KMS-11 (cell line): Measurements from ENCODE around the gene SDK2.

Source experiments
- H2AFZ ChIP-seq: fragments of 200-600 bp; sonication (generic); 2 replicates; pipeline ENCODE4 v1.6.1; 2016; ENCODE audit warnings: antibody characterized with exemption, mixed run types, low read depth
- H3K27ac ChIP-seq: fragments of 200-600 bp; sonication (generic); 2 replicates; pipeline ENCODE4 v1.6.1; 2016; ENCODE audit warnings: mild to moderate bottlenecking, mixed run types
- H3K27me3 ChIP-seq: fragments of 200-600 bp; sonication (generic); 2 replicates; pipeline ENCODE4 v1.6.1; 2017; ENCODE audit warnings: mild to moderate bottlenecking, low read depth, mixed run types, moderate library complexity; ENCODE audit not compliant: insufficient read depth
- H3K36me3 ChIP-seq: fragments of 200-600 bp; sonication (generic); 2 replicates; pipeline ENCODE4 v1.6.1; 2017; ENCODE audit warnings: mild to moderate bottlenecking, mixed run types; ENCODE audit not compliant: insufficient read depth
- H3K4me1 ChIP-seq: fragments of 200-600 bp; sonication (generic); 2 replicates; pipeline ENCODE4 v1.6.1; 2016; ENCODE audit warnings: mild to moderate bottlenecking, low read depth, mixed run types; ENCODE audit not compliant: poor library complexity, severe bottlenecking
- H3K4me2 ChIP-seq: fragments of 200-600 bp; sonication (generic); 2 replicates; pipeline ENCODE4 v1.7.0; 2016; ENCODE audit warnings: mild to moderate bottlenecking, mixed run types
- H3K4me3 ChIP-seq: fragments of 200-600 bp; sonication (generic); IDR thresholded peaks from 2 replicates; pipeline ENCODE4 v1.6.1; 2017; ENCODE audit warnings: low read depth, low read length, mixed read lengths; ENCODE audit not compliant: insufficient read depth
- H3K79me2 ChIP-seq: fragments of 200-600 bp; sonication (generic); 2 replicates; pipeline ENCODE4 v1.6.1; 2016; ENCODE audit warnings: low read depth, mixed run types; ENCODE audit not compliant: insufficient read depth
- H3K9ac ChIP-seq: fragments of 200-600 bp; sonication (generic); 2 replicates; pipeline ENCODE4 v1.6.1; 2016; ENCODE audit warnings: mild to moderate bottlenecking, mixed run types
- H4K20me1 ChIP-seq: fragments of 200-600 bp; sonication (generic); 2 replicates; pipeline ENCODE4 v1.6.1; 2016; ENCODE audit warnings: mild to moderate bottlenecking, mixed run types; ENCODE audit not compliant: insufficient read depth
- CTCF ChIP-seq: fragments of 200-600 bp; sonication (generic); conservative IDR thresholded peaks from 2 replicates; pipeline ENCODE4 v1.6.1; 2017; ENCODE audit warnings: low read depth, mild to moderate bottlenecking, antibody characterized with exemption, low read length, moderate library complexity, mixed read lengths

SDK2 gene

DNA sequence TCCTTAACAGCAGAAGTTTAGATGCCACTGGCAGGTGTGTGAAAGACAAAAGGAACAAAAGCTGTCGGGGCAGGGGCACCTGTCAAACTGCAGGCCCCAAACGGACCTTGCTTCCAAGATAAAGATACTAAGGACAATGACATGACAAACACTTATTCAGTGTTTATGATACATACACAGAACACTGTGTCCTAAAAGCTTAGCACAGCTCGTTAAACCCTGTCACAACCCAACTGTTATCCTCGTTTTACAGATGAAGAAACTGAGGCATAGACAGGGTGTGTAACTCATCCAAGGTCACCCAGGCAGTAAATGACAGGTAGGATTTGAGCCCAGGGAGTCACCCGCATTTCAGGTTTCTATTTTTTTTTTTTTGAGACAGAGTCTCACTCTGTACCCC is 9.6 kb downstream of the SDK2 start:
- peaks cover 61% of the 10 kb centered on the region for H3K27me3 ChIP-seq
- H3K4me3 ChIP-seq: no peak overlapping the region
- H3K79me2 ChIP-seq: no peaks in the 10 kb centered on the region
- no peak overlapping the region for H3K4me2 ChIP-seq
- no peaks in the 10 kb centered on the region for H3K36me3 ChIP-seq
- no peaks in the 10 kb centered on the region for H4K20me1 ChIP-seq
- H3K27ac ChIP-seq: no peak overlapping the region
- H2AFZ ChIP-seq: no peak overlapping the region
- no peak for TF ChIP-seq CTCF
- H3K9ac ChIP-seq: no peak overlapping the region
- H3K4me1 ChIP-seq: no peaks in the 10 kb centered on the region

GRCh38 chr17:73633736-73634135 is 10.5 kb downstream of the SDK2 start:
- H3K9ac ChIP-seq: no peak overlapping the region
- H3K4me2 ChIP-seq: no peak overlapping the region
- no peaks in the 10 kb centered on the region for H3K79me2 ChIP-seq
- H3K27ac ChIP-seq: no peak overlapping the region
- H3K4me3 ChIP-seq: no peak overlapping the region
- TF ChIP-seq CTCF: no peak
- H4K20me1 ChIP-seq: no peaks in the 10 kb centered on the region
- no peak overlapping the region for H2AFZ ChIP-seq
- no peaks in the 10 kb centered on the region for H3K36me3 ChIP-seq
- H3K4me1 ChIP-seq: no peaks in the 10 kb centered on the region
- H3K27me3 ChIP-seq: peaks cover 57% of the 10 kb centered on the region

- H3K4me2 ChIP-seq: no peak overlapping the region
- H3K36me3 ChIP-seq: no peaks in the 10 kb centered on the region
- peaks cover 53% of the 10 kb centered on the region for H3K27me3 ChIP-seq
- no peaks in the 10 kb centered on the region for H3K79me2 ChIP-seq
- H3K4me3 ChIP-seq: no peak overlapping the region
- no peaks in the 10 kb centered on the region for H3K4me1 ChIP-seq
- no peak overlapping the region for H2AFZ ChIP-seq
- no peak overlapping the region for H3K27ac ChIP-seq
- H3K9ac ChIP-seq: no peak overlapping the region
- no peaks in the 10 kb centered on the region for H4K20me1 ChIP-seq
- TF ChIP-seq CTCF: no peak
Observed at GRCh38 chr17:73632513-73632912, 11.7 kb downstream of the SDK2 start.

GRCh38 chr17:73630965-73631595 is 13.2 kb downstream of the SDK2 start:
- Histone ChIP-seq H3K27me3 (peaks cover 46% of the 10 kb centered on the region), H3K36me3 (no peaks in the 10 kb centered on the region), H3K4me3 (no peak overlapping the region), H2AFZ (no peak overlapping the region), H3K4me1 (no peaks in the 10 kb centered on the region), H4K20me1 (no peaks in the 10 kb centered on the region), H3K79me2 (no peaks in the 10 kb centered on the region), H3K4me2 (no peak overlapping the region), H3K27ac (no peak overlapping the region), H3K9ac (no peak overlapping the region)
- TF ChIP-seq CTCF: no peak
